Endodermal cell (in vitro differentiated cells): ENCODE data around the gene LATS1. TPM values are rescaled to one million over a fixed set of nuclear protein-coding genes. Genes with fewer than 3 reads are reported as not detected.

ENCODE experiments used
- DNase-seq: peaks from one replicate; pipeline ENCODE4 v3.0.0-alpha.2; 2017
- H3K27ac ChIP-seq: 2 replicates; pipeline ENCODE4 v1.5.1; 2013; ENCODE audit warnings: mild to moderate bottlenecking, low read depth, low read length, moderate library complexity
- H3K27me3 ChIP-seq: 2 replicates; pipeline ENCODE4 v1.6.1; 2013; ENCODE audit warnings: mild to moderate bottlenecking, low read length, moderate library complexity; ENCODE audit not compliant: insufficient read depth, control insufficient read depth, poor library complexity, severe bottlenecking
- H3K36me3 ChIP-seq: 2 replicates; pipeline ENCODE4 v1.7.0; 2013; ENCODE audit warnings: mild to moderate bottlenecking, low read length, moderate library complexity; ENCODE audit not compliant: control insufficient read depth, insufficient read depth
- H3K4me1 ChIP-seq: one replicate; pipeline ENCODE4 v1.7.0; 2013; ENCODE audit warnings: low read length; ENCODE audit not compliant: control insufficient read depth, insufficient read depth
- H3K4me3 ChIP-seq: 2 replicates; pipeline ENCODE4 v1.5.1; 2013; ENCODE audit warnings: mild to moderate bottlenecking, low read length, moderate library complexity
- H3K9ac ChIP-seq: 2 replicates; pipeline ENCODE4 v1.6.1; 2013; ENCODE audit warnings: mild to moderate bottlenecking, low read length, moderate library complexity; ENCODE audit not compliant: poor library complexity, severe bottlenecking; ENCODE audit errors: extremely low read depth
- H3K9me3 ChIP-seq: 2 replicates; pipeline ENCODE4 v1.6.1; 2013; ENCODE audit warnings: mild to moderate bottlenecking, low read length, moderate library complexity; ENCODE audit not compliant: control insufficient read depth
- H3K27ac Mint-ChIP-seq: 2 replicates; pipeline ENCODE4 v1.8.0; 2020; ENCODE audit warnings: mixed read lengths
- H3K27me3 Mint-ChIP-seq: 2 replicates; pipeline ENCODE4 v1.8.0; 2021; ENCODE audit warnings: mild to moderate bottlenecking, mixed read lengths; ENCODE audit not compliant: insufficient read depth
- H3K36me3 Mint-ChIP-seq: 2 replicates; pipeline ENCODE4 v1.8.0; 2020; ENCODE audit warnings: low read depth, mixed read lengths
- H3K4me1 Mint-ChIP-seq: 2 replicates; pipeline ENCODE4 v1.8.0; 2020; ENCODE audit warnings: mixed read lengths
- H3K4me3 Mint-ChIP-seq: 2 replicates; pipeline ENCODE4 v1.8.0; 2020; ENCODE audit warnings: mild to moderate bottlenecking, moderate library complexity, mixed read lengths
- H3K9me3 Mint-ChIP-seq: 2 replicates; pipeline ENCODE4 v1.8.0; 2020; ENCODE audit warnings: mild to moderate bottlenecking, mixed read lengths
- WGBS, 2 experiments: methylation state at CpG; one replicate each; pipeline versions ENCODE4 v1.1.5 to v1.1.7; 2013; ENCODE audit warnings: missing lambda C conversion rate in 2 of 2, mixed read lengths in 1 of 2; ENCODE audit not compliant: insufficient coverage in 1 of 2, insufficient read length in 1 of 2; 5-methylcytosine and 5-hydroxymethylcytosine counted together
- total RNA-seq, 2 donors: library from RNA; stranded (reverse); fragmentation: NEBNext Ultra II Directional in 1 of 2; extraction: Animal tissue kit (Norgen Biotek cat#: 25700) in 1 of 2; gene quantifications; 2 replicates in 1 of 2; 3 replicates in 1 of 2; pipeline ENCODE4 v1.2.1, GENCODE V29; 2021
- TF ChIP-seq, protein P1 (sequence below): fragments of 200-600 bp; sonication (generic); conservative IDR thresholded peaks from 2 replicates; pipeline ENCODE4 v1.5.0; 2021; ENCODE audit warnings: antibody characterized with exemption, mild to moderate bottlenecking

LATS1 gene
- total RNA-seq, 2 donors from 2014 or later, result 33.7 to 34.7 TPM

DNA sequence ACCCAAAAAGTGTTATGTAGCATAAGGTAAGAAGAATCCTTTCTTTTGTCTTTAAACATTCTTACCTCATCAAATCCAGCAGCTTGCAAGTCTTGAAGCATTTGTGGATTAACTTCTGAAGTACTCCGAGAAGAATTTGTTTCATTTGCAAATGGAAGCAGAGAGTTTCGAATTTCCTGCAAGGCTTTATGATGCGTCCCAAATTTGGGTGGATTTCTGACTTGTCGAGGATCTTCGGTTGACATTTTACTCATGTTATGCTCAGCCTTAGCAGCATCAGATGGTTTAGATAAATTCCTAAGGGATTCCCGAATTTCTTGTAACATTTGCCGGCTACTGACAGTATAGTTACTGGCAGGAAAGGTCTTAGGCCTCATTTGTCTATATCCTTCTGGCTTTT is 16.2 kb downstream of the LATS1 start:
- H3K4me1 ChIP-seq, result peaks cover 7% of the 10 kb centered on the region
- Mint-ChIP-seq H3K27ac (peak overlapping the region; percentile 82), H3K27me3 (no peaks in the 10 kb centered on the region), H3K4me1 (peaks cover 15% of the 10 kb centered on the region), H3K9me3 (no peaks in the 10 kb centered on the region), H3K4me3 (no peak overlapping the region), H3K36me3 (peaks cover 22% of the 10 kb centered on the region)
- no peaks in the 10 kb centered on the region for H3K9me3 ChIP-seq
- 35 to 46% methylated on average over 7 of the region's 7 CpGs for WGBS, 2 experiments
- no peak overlapping the region for H3K27ac ChIP-seq
- H3K27me3 ChIP-seq, result no peaks in the 10 kb centered on the region
- no peak overlapping the region for H3K4me3 ChIP-seq
- TF ChIP-seq, protein P1, sequence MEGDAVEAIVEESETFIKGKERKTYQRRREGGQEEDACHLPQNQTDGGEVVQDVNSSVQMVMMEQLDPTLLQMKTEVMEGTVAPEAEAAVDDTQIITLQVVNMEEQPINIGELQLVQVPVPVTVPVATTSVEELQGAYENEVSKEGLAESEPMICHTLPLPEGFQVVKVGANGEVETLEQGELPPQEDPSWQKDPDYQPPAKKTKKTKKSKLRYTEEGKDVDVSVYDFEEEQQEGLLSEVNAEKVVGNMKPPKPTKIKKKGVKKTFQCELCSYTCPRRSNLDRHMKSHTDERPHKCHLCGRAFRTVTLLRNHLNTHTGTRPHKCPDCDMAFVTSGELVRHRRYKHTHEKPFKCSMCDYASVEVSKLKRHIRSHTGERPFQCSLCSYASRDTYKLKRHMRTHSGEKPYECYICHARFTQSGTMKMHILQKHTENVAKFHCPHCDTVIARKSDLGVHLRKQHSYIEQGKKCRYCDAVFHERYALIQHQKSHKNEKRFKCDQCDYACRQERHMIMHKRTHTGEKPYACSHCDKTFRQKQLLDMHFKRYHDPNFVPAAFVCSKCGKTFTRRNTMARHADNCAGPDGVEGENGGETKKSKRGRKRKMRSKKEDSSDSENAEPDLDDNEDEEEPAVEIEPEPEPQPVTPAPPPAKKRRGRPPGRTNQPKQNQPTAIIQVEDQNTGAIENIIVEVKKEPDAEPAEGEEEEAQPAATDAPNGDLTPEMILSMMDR, result no peak
- H3K9ac ChIP-seq, result no peak overlapping the region
- DNase-seq, result peak; percentile 59
- H3K36me3 ChIP-seq, result peaks cover 42% of the 10 kb centered on the region

DNA sequence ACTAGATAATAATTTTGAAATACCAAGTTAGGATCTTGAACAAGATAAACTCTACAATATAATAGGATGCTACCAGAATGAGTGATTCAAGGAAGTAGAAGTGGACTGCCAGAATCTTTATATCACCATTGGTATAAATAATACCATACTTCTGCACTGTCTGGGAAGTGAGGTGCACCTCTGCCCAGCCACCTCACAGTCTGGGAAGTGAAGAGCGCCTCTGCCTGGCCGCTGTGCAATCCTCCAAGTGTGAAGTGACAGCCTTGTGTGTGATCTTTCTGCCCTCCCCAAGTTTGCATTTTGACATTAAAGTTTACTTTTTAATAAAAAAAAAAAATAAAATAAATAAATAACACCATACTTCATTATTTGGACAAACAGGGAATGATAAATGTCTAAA is 18.8 kb downstream of the LATS1 start:
- TF ChIP-seq, protein P1, result peak; percentile 43

DNA sequence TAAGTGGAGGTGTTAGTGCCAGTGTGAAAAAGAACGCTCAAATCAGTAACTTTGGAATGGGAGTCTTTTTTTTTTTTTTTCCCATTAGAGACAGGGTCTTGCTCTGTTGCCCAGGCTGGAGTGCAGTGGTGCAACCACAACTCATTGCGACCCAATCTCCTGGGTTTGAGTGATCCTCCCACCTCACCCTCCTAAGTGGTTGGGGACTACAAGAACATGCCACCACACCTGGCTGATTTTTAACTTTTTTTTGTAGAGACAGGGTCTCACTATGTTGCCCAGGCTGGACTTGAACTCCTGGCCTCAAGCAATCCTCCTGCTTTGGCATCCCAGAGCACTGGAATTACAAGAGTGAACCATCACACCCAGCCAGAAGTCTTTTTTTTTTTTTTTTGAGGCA is 19.7 kb downstream of the LATS1 start:
- Mint-ChIP-seq H3K27me3 (no peaks in the 10 kb centered on the region), H3K27ac (no peak overlapping the region), H3K36me3 (peaks cover 37% of the 10 kb centered on the region), H3K4me3 (no peak overlapping the region), H3K9me3 (no peaks in the 10 kb centered on the region), H3K4me1 (peaks cover 9% of the 10 kb centered on the region)
- DNase-seq, result no peak
- H3K4me1 ChIP-seq, result peaks cover 7% of the 10 kb centered on the region
- H3K9ac ChIP-seq, result no peak overlapping the region
- H3K27ac ChIP-seq, result no peak overlapping the region
- 80 to 100% methylated on average over 1 to 2 of the region's 2 CpGs for WGBS, 2 experiments
- no peaks in the 10 kb centered on the region for H3K9me3 ChIP-seq
- no peak overlapping the region for H3K4me3 ChIP-seq
- TF ChIP-seq, protein P1, result no peak
- peaks cover 67% of the 10 kb centered on the region for H3K36me3 ChIP-seq
- no peaks in the 10 kb centered on the region for H3K27me3 ChIP-seq

More for the DNA sequence above, 18.8 kb downstream of the LATS1 start:
- Histone ChIP-seq H3K9me3 (no peaks in the 10 kb centered on the region), H3K27me3 (no peaks in the 10 kb centered on the region), H3K9ac (no peak overlapping the region), H3K27ac (no peak overlapping the region), H3K4me1 (peaks cover 7% of the 10 kb centered on the region), H3K36me3 (peaks cover 65% of the 10 kb centered on the region), H3K4me3 (no peak overlapping the region)
- DNase-seq, result no peak
- no peak overlapping the region for H3K4me3 Mint-ChIP-seq
- H3K9me3 Mint-ChIP-seq, result no peaks in the 10 kb centered on the region
- H3K27me3 Mint-ChIP-seq, result no peaks in the 10 kb centered on the region
- no peak overlapping the region for H3K27ac Mint-ChIP-seq
- H3K4me1 Mint-ChIP-seq, result peaks cover 9% of the 10 kb centered on the region
- H3K36me3 Mint-ChIP-seq, result peaks cover 33% of the 10 kb centered on the region
- WGBS, 2 experiments, result 100% methylated on average over 2 of the region's 2 CpGs; no CpG with 5 or more reads in 1 of the 2 experiments
